ENCODE data around the gene CCDC117.
"Not testable (repeated sequence)": the region's sequence is repeated elsewhere in the genome, so short reads cannot be mapped to it uniquely, and the experiment has no call there.

Gene CCDC117

GRCh38 chr22:28801845-28802594 is 29.5 kb downstream of the CCDC117 start:
- DNase-seq (ENCODE audit: low spot score), result peak; percentile 77

GRCh38 chr22:28802595-28803123 is 30.2 kb downstream of the CCDC117 start:
- peak; percentile 52 for DNase-seq (ENCODE audit: low spot score)

GRCh38 chr22:28805426-28805825 is 32.9 kb downstream of the CCDC117 start:
- DNase-seq (ENCODE audit: low spot score), result not testable (repeated sequence)

- DNase-seq (ENCODE audit: low spot score), result no peak
Observed at GRCh38 chr22:28808716-28809355, 36.3 kb downstream of the CCDC117 start.

GRCh38 chr22:28810821-28811491 is 38.5 kb downstream of the CCDC117 start:
- no peak for DNase-seq (ENCODE audit: low spot score)

GRCh38 chr22:28812516-28812915 is 40.0 kb downstream of the CCDC117 start:
- no peak for DNase-seq (ENCODE audit: low spot score)

- DNase-seq (ENCODE audit: low spot score), result peak; percentile 88
Observed at GRCh38 chr22:28813772-28814518, 41.5 kb downstream of the CCDC117 start.

- no peak for DNase-seq (ENCODE audit: low spot score)
Observed at GRCh38 chr22:28815111-28815510, 42.6 kb downstream of the CCDC117 start.

GRCh38 chr22:28815729-28816128 is 43.2 kb downstream of the CCDC117 start:
- DNase-seq (ENCODE audit: low spot score), result no peak

- no peak for DNase-seq (ENCODE audit: low spot score)
Observed at GRCh38 chr22:28817064-28817463, 44.6 kb downstream of the CCDC117 start.

GRCh38 chr22:28817919-28818859 is 45.7 kb downstream of the CCDC117 start:
- no peak for DNase-seq (ENCODE audit: low spot score)

- DNase-seq (ENCODE audit: low spot score), result peak; percentile 53
Observed at GRCh38 chr22:28819253-28820096, 47.0 kb downstream of the CCDC117 start.

- DNase-seq (ENCODE audit: low spot score), result no peak
Observed at GRCh38 chr22:28820885-28821284, 48.4 kb downstream of the CCDC117 start.

- DNase-seq (ENCODE audit: low spot score), result no peak
Observed at GRCh38 chr22:28821452-28821851, 49.0 kb downstream of the CCDC117 start.

GRCh38 chr22:28822930-28823551 is 50.5 kb downstream of the CCDC117 start:
- peak; percentile 20 for DNase-seq (ENCODE audit: low spot score)

- not testable (repeated sequence) for DNase-seq (ENCODE audit: low spot score)
Observed at GRCh38 chr22:28824455-28824854, 52.0 kb downstream of the CCDC117 start.

- DNase-seq (ENCODE audit: low spot score), result not testable (repeated sequence)
Observed at GRCh38 chr22:28826430-28826829, 53.9 kb downstream of the CCDC117 start.

GRCh38 chr22:28826921-28827320 is 54.4 kb downstream of the CCDC117 start:
- DNase-seq (ENCODE audit: low spot score), result no peak

Measured in HuH-7.5 (cell line).